Skeletal muscle tissue (tissue), 4 donors: ENCODE data around the gene COL4A5. TPM values are rescaled to one million over a fixed set of nuclear protein-coding genes. Genes with fewer than 3 reads are reported as not detected.
"Not testable (repeated sequence)": the region's sequence is repeated elsewhere in the genome, so short reads cannot be mapped to it uniquely, and the experiment has no call there.

Experiments
- H3K27ac ChIP-seq: one replicate; pipeline ENCODE4 v1.7.0; 2013; ENCODE audit warnings: mild to moderate bottlenecking, low read depth, low read length, inconsistent platforms
- H3K27me3 ChIP-seq, 3 donors: one replicate each; pipeline ENCODE4 v1.7.0; 2013; ENCODE audit warnings: low read length in 3 of 3; ENCODE audit not compliant: control insufficient read depth in 3 of 3, insufficient read depth in 3 of 3
- H3K36me3 ChIP-seq, 3 donors: one replicate each; pipeline ENCODE4 v1.7.0; 2013; ENCODE audit warnings: low read length in 3 of 3; ENCODE audit not compliant: control insufficient read depth in 3 of 3, insufficient read depth in 3 of 3
- H3K4me1 ChIP-seq, 3 donors: one replicate each; pipeline ENCODE4 v1.7.0; 2013; ENCODE audit warnings: low read length in 3 of 3, mild to moderate bottlenecking in 3 of 3; ENCODE audit not compliant: control insufficient read depth in 3 of 3, insufficient read depth in 3 of 3
- H3K4me3 ChIP-seq, 3 donors: one replicate each; pipeline ENCODE4 v1.7.0; 2013; ENCODE audit warnings: low read length in 3 of 3
- H3K9ac ChIP-seq, 3 donors: one replicate each; pipeline ENCODE4 v1.7.0; 2013; ENCODE audit warnings: low read length in 3 of 3, mild to moderate bottlenecking in 3 of 3, moderate library complexity in 2 of 3, low read depth in 1 of 3
- H3K9me3 ChIP-seq, 3 donors: one replicate each; pipeline ENCODE4 v1.7.0; 2013; ENCODE audit warnings: low read length in 3 of 3; ENCODE audit not compliant: control insufficient read depth in 3 of 3
- total RNA-seq: library from RNA; depleted of rRNA; stranded (reverse); fragments of >200 nt; gene quantifications from one replicate; pipeline ENCODE4 v1.2.3, GENCODE V29; 2014
- donor health status: Osteomylitis.

The COL4A5 gene
- total RNA-seq, 1 donor from 2014 or later = 17.2 TPM

DNA sequence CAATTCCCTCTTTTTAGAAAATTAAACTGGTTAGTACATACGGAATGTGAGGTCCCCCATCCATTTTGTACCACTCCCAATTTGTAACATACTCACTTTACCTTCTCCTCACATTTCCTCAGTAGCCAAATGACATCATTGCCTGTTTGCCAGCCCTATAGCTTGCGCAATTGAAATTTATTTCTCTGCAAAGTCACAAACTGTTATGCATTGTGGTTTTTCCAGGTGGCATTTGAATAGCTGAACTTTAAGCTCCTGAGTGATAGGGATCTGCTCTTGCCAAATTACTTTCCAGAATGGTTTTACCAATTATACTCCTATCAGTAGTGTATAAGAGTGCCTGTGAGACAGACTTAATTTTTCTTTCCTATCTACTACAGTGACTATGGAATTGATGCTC, 7.7 kb downstream of the COL4A5 start:
- Histone ChIP-seq H3K27ac (no peak overlapping the region), H3K9me3 (no peaks in the 10 kb centered on the region), H3K9ac (no peak overlapping the region), H3K4me3 (no peak overlapping the region), H3K36me3 (no peaks in the 10 kb centered on the region), H3K27me3 (no peaks in the 10 kb centered on the region), H3K4me1 (no peaks in the 10 kb centered on the region)

DNA sequence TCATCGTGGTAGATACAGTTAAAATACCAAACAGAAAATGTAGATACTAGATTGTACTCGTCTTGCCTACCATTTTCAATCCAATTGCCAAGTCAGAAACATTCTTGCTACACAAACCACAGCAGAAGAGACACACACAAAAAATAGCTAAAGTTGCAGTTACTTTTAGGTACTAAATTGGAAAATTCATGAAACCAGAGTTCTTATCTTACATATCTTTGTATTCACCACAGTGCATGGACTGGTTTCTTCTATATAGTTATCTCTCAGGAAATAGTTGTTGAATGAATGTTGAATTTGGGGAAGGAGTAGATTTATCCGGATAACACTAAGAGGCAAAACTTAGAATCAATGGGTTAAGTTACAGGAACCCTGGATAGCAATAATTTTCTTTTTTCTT, 14.2 kb downstream of the COL4A5 start:
- Histone ChIP-seq H3K27me3 (no peaks in the 10 kb centered on the region), H3K9me3 (no peaks in the 10 kb centered on the region), H3K4me1 (no peaks in the 10 kb centered on the region), H3K27ac (no peak overlapping the region), H3K4me3 (no peak overlapping the region), H3K9ac (no peak overlapping the region), H3K36me3 (no peaks in the 10 kb centered on the region)

DNA sequence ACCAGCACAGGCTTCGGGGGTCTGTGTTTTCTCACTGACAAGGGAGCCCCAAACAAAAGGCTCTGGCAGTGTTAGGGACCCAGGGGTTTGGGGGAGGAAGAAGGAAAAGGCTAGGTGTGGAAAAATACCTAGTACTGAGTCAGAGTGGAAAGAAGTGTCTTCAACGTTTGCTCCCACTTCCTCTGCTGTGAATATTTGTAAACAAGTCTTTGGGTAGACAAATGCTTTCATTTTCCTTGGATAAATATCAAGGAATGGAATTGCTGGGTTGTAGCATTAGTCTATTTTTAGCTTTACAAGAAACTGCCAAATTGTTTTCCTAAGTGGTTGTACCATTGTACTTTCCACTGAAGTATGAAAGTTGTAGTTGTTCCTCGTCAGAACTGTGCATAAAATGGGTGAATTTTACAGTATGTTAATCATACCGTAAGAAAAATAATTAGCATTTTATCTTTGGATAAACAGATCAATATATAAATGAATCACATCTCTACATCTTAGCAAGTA, 17.4 kb downstream of the COL4A5 start:
- Histone ChIP-seq H3K9ac (peak overlapping the region in 1 of 3 donors; percentile 65), H3K36me3 (no peaks in the 10 kb centered on the region), H3K4me1 (no peaks in the 10 kb centered on the region), H3K27ac (peak overlapping the region; percentile 38), H3K9me3 (no peaks in the 10 kb centered on the region), H3K4me3 (peak overlapping the region in 1 of 3 donors; percentile 38), H3K27me3 (no peaks in the 10 kb centered on the region)

DNA sequence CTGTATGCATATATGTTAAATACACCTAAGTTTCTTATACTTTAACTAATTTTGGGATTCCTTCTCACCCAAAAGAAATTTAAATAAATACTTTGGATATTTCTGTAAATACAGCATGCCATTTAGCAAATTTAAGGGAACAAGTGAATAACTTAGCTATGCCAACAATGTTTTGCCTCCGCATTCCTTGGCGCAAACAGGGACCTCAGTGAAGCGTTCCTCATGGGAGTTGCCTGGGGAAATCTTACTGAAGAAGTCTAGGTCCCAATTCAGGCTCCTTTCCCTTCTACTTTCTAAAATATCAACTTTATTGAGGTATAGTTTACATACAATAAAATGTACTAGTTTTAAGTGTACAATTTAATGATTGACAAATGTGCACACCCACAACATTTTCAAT, 25.0 kb downstream of the COL4A5 start:
- no peaks in the 10 kb centered on the region for H3K27me3 ChIP-seq
- no peak overlapping the region for H3K9ac ChIP-seq
- no peaks in the 10 kb centered on the region for H3K9me3 ChIP-seq
- no peak overlapping the region for H3K27ac ChIP-seq
- H3K4me3 ChIP-seq = no peak overlapping the region
- no peaks in the 10 kb centered on the region for H3K36me3 ChIP-seq
- no peaks in the 10 kb centered on the region for H3K4me1 ChIP-seq

DNA sequence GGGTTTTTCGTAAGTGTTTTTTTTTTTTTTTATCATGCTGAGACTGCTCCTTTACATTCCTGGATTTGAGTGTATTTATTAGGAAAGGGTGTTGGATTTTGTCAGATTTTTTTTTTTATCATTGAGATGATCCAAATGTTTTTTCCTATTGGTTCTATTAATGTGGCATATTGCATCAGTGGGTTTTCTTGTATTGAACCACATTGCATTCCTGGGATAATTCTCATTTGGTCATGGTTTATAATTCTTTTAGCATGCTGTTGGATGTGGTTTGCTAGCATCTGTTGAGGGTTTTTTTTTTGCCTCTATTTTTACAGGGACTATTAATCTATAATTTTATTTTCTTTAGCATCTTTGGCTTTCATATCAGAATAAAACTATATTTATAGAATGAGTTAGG, 28.8 kb downstream of the COL4A5 start:
- Histone ChIP-seq H3K9ac (no peak overlapping the region), H3K9me3 (no peaks in the 10 kb centered on the region), H3K36me3 (no peaks in the 10 kb centered on the region), H3K4me3 (no peak overlapping the region), H3K4me1 (no peaks in the 10 kb centered on the region), H3K27me3 (no peaks in the 10 kb centered on the region), H3K27ac (no peak overlapping the region)

DNA sequence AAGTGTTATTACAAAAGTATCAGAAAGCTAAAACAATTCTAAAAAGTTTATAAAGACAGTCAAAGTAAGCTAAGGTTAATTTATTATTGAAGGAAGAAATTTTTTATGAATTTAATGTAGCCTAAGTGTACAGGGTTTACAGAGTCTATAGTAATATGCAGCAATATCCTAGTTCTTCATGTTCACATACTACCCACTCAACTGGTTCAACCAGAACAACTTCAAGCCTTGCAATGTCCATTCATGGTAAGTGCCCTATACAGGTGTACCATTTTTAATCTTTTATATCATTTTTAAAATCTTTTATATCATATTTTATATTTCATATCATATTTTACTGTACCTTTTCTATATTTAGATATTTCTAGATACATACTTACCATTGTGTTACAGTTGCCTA, 34.3 kb downstream of the COL4A5 start:
- Histone ChIP-seq H3K27me3 (no peaks in the 10 kb centered on the region), H3K9ac (no peak overlapping the region), H3K36me3 (no peaks in the 10 kb centered on the region), H3K4me1 (no peaks in the 10 kb centered on the region), H3K27ac (no peak overlapping the region), H3K4me3 (no peak overlapping the region), H3K9me3 (peaks cover 0 to 4% (median 0%) of the 10 kb centered on the region in 3 donors)

DNA sequence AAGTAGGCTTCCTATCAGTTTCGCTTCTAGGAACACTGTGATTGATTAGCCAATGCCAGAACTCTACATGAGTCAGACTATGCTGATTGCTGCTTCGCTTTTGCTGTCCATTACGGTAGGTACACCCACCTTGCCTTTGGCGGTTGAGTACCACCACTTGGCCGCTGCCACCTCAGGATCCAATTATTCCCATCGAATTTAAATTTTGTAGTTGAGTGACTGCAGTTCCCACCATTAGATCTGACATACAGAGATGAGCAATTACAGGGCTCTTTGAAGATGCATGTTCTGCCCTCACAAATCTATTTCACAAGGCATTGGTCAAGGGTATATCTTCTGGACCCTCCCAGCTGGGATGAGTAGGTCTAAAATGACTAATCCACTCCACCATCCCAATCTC, 41.9 kb downstream of the COL4A5 start:
- H3K9me3 ChIP-seq, H3K9ac ChIP-seq, H3K4me3 ChIP-seq, H3K27ac ChIP-seq, H3K4me1 ChIP-seq, H3K36me3 ChIP-seq, H3K27me3 ChIP-seq: not testable (repeated sequence)

DNA sequence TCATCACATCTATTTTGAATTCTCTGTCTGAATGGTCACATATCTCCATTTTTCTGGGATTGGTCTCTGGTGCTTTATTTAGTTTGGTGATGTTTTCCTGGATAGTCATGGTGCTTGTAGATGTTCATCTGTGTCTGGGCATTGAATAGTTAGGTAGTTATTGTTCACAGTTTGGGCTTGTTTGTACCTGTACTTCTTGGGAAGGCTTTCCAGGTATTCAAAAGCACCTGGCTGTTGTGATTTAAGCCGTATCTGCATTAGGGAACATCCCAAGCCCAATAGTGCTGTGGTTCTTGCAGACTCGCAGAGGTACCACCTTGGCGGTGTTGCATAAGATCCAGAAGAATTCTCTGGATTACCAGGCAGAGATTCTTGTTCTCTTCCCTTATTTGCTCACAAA, 44.6 kb downstream of the COL4A5 start:
- H3K4me3 ChIP-seq = no peak overlapping the region
- H3K27ac ChIP-seq = no peak overlapping the region
- H3K9me3 ChIP-seq = no peaks in the 10 kb centered on the region
- no peaks in the 10 kb centered on the region for H3K27me3 ChIP-seq
- H3K9ac ChIP-seq = no peak overlapping the region
- H3K36me3 ChIP-seq = no peaks in the 10 kb centered on the region
- no peaks in the 10 kb centered on the region for H3K4me1 ChIP-seq

DNA sequence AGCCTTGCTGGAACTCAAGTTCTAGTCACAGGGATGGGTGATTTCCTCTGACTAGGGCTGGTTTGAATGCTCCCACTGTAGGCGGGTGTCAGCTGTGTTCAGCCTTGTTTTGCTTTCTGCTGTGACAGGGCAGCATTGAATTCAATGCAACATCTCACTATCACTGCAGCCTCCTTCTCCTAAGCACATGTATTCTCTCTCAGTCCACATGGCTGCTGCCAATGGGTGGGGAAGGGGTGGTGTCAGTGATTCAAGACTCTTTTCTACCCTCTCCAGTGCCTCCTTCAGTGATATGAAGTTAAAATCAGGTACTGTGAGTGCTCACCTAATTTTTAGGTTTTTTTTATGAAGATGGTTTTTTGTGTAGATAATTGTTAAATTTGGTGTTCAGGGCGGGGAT, 46.3 kb downstream of the COL4A5 start:
- no peaks in the 10 kb centered on the region for H3K4me1 ChIP-seq
- H3K27ac ChIP-seq = no peak overlapping the region
- no peaks in the 10 kb centered on the region for H3K27me3 ChIP-seq
- H3K36me3 ChIP-seq = no peaks in the 10 kb centered on the region
- no peak overlapping the region for H3K9ac ChIP-seq
- H3K4me3 ChIP-seq = no peak overlapping the region
- no peaks in the 10 kb centered on the region for H3K9me3 ChIP-seq

DNA sequence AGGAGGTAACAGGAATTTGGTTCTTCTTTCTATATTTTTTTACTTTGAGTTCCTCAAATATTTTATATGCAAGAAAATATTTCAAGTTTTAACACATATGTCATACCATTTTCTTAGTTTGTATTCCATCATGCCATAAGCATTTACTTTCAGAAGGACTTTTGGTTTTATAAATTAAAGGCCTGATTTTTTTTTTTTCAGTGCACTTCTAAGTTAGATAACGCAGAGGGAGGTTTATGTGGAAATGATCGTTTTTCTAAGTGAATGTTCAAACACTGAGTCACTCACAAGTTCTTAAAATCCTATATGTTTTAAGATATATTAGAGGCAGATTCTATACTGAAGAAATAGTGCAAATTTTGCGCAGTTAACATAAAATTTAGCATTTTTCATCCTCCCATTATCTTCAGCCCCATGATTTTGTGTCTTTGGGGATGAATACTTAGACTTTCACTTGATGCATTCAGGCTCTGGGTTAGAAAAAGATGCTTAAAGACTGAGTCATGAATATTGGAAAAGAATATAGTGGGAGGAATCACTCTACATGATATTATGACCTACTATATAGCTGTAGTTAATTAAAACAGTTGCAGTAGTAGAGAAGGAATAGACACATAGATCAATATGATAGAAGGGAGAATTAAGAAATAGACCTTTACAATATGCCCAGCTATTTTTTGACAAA, 54.9 kb downstream of the COL4A5 start:
- no peak overlapping the region for H3K27ac ChIP-seq
- no peak overlapping the region for H3K4me3 ChIP-seq
- no peak overlapping the region for H3K9ac ChIP-seq
- no peaks in the 10 kb centered on the region for H3K9me3 ChIP-seq
- no peaks in the 10 kb centered on the region for H3K27me3 ChIP-seq
- no peaks in the 10 kb centered on the region for H3K4me1 ChIP-seq
- no peaks in the 10 kb centered on the region for H3K36me3 ChIP-seq
